NCI-H748 treated with DMSO at 0.1 percent for 48 hours (cell line): ENCODE results near the gene MLYCD.

Experiments
- DNase-seq: peaks from one replicate; lab custom pipeline; 2025; lab: John Stamatoyannopoulos, UW

The MLYCD gene

GRCh38 chr16:83899272-83899897 lies 470 bp downstream of the MLYCD start:
- DNase-seq, result no peak

- no peak for DNase-seq
These were observed 1.1 kb downstream of the MLYCD start for GRCh38 chr16:83899978-83900377.

GRCh38 chr16:83900571-83900970 lies 1.7 kb downstream of the MLYCD start:
- DNase-seq, result no peak

- DNase-seq, result no peak
These were observed 2.2 kb downstream of the MLYCD start for GRCh38 chr16:83901101-83901500.

GRCh38 chr16:83903751-83904150 lies 4.8 kb downstream of the MLYCD start:
- no peak for DNase-seq

GRCh38 chr16:83906683-83907082 lies 7.8 kb downstream of the MLYCD start:
- DNase-seq, result no peak

GRCh38 chr16:83907111-83907510 lies 8.2 kb downstream of the MLYCD start:
- no peak for DNase-seq

- DNase-seq, result no peak
These were observed 8.8 kb downstream of the MLYCD start for GRCh38 chr16:83907631-83908250.

- DNase-seq, result no peak
These were observed 9.9 kb downstream of the MLYCD start for GRCh38 chr16:83908798-83909197.

- DNase-seq, result no peak
These were observed 12.4 kb downstream of the MLYCD start for GRCh38 chr16:83911290-83911689.

- DNase-seq, result no peak
These were observed 13.8 kb downstream of the MLYCD start for GRCh38 chr16:83912519-83913244.

- DNase-seq, result no peak
These were observed 14.3 kb downstream of the MLYCD start for GRCh38 chr16:83913245-83913633.

- DNase-seq, result no peak
These were observed 15.3 kb downstream of the MLYCD start for GRCh38 chr16:83914091-83914710.

- no peak for DNase-seq
These were observed 16.2 kb downstream of the MLYCD start for GRCh38 chr16:83915081-83915480.

GRCh38 chr16:83915491-83915890 lies 16.6 kb downstream of the MLYCD start:
- no peak for DNase-seq

GRCh38 chr16:83917152-83918120 lies 18.5 kb downstream of the MLYCD start:
- no peak for DNase-seq

GRCh38 chr16:83920894-83921491 lies 22.1 kb downstream of the MLYCD start:
- DNase-seq, result no peak

GRCh38 chr16:83923581-83924365 lies 24.9 kb downstream of the MLYCD start:
- no peak for DNase-seq

- DNase-seq, result no peak
These were observed 25.8 kb downstream of the MLYCD start for GRCh38 chr16:83924686-83925085.

GRCh38 chr16:83925095-83925905 lies 26.4 kb downstream of the MLYCD start:
- no peak for DNase-seq
